Thoracic aorta (tissue), 2 donors: Measurements from ENCODE around the gene RHOJ. TPM values are rescaled to one million over a fixed set of nuclear protein-coding genes. Genes with fewer than 3 reads are reported as not detected.

ENCODE experiments used
- ATAC-seq: fragments of 150-250 bp; one replicate; pipeline ENCODE4 v1.8.0; 2017; ENCODE audit warnings: low read depth; ENCODE audit not compliant: insufficient number of reproducible peaks, low FRiP score
- DNase-seq: peaks from one replicate; pipeline ENCODE4 v3.0.0-alpha.2; 2020; ENCODE audit warnings: low spot score
- H3K27ac ChIP-seq, 2 donors: fragments of 200-600 bp; sonication (generic); 1 replicate in 1 of 2; 2 replicates in 1 of 2; pipeline ENCODE4 v1.5.1; 2016; ENCODE audit warnings: mild to moderate bottlenecking in 2 of 2, moderate library complexity in 2 of 2
- H3K27me3 ChIP-seq: fragments of 200-600 bp; sonication (generic); replicated peaks from 2 replicates; pipeline ENCODE4 v1.6.0; 2016; ENCODE audit warnings: mild to moderate bottlenecking; ENCODE audit not compliant: insufficient read depth
- H3K36me3 ChIP-seq: fragments of 200-600 bp; sonication (generic); one replicate; pipeline ENCODE4 v1.5.1; 2016
- H3K4me1 ChIP-seq, 2 donors: fragments of 200-600 bp; sonication (generic); 1 replicate in 1 of 2; 2 replicates in 1 of 2; pipeline versions ENCODE4 v1.5.1 to v1.6.0; 2016; ENCODE audit warnings: low read depth in 2 of 2, mild to moderate bottlenecking in 1 of 2; ENCODE audit not compliant: control insufficient read depth in 1 of 2
- H3K4me3 ChIP-seq: fragments of 200-600 bp; sonication (generic); 2 replicates; pipeline ENCODE4 v1.5.1; 2016; ENCODE audit warnings: mild to moderate bottlenecking
- H3K9me3 ChIP-seq: fragments of 200-600 bp; sonication (generic); 2 replicates; pipeline ENCODE4 v1.5.1; 2016
- CTCF ChIP-seq: fragments of 200-600 bp; sonication (generic); IDR thresholded peaks from one replicate; pipeline ENCODE4 v1.5.1; 2019; ENCODE audit warnings: antibody characterized with exemption
- total RNA-seq, 2 donors: library from RNA; depleted of rRNA; stranded (reverse); fragments of >200 nt; gene quantifications; one replicate each; pipeline versions ENCODE4 v1.1.0 to v1.2.3, GENCODE V29; 2016

Gene RHOJ
- total RNA-seq, 2 donors from 2014 or later: 7.6 to 23.4 TPM

DNA sequence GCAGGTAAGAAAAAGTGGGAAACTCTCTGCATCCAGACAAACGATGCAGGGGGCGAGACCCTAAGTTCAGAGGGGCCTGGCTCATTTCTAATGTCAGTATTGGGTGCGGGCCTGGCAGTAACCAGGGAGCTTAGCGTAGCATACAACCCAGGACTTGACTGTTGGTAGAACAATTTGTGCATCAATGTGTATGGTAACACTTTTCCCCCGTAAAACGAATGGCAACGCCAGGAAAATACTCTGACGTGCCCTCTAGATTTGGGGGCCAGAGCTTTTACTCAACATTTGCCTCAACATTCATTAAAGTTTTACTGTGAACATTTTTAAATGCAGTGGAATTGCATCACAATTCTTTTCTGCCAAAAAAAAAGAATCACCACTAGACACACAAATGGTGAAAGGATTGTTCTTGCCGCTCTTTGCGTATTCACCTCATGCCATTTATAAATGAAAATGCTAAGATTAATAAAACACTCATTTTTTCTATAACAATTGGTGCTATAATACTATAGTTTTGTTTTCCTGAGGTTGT, 867 bp downstream of the RHOJ start:
- peak overlapping the region; percentile 72 for H3K4me3 ChIP-seq
- peaks cover 2 to 26% of the 10 kb centered on the region in 2 donors for H3K4me1 ChIP-seq
- H3K27ac ChIP-seq: peak overlapping the region; percentile 83 to 87
- ATAC-seq (no peak), DNase-seq (no peak)
- no peak for TF ChIP-seq CTCF
- no peaks in the 10 kb centered on the region for H3K9me3 ChIP-seq
- no peaks in the 10 kb centered on the region for H3K27me3 ChIP-seq
- no peaks in the 10 kb centered on the region for H3K36me3 ChIP-seq

- TF ChIP-seq CTCF: no peak
- H3K4me1 ChIP-seq: peaks cover 2 to 26% of the 10 kb centered on the region in 2 donors
- no peak overlapping the region for H3K27ac ChIP-seq
- ATAC-seq (no peak), DNase-seq (no peak)
- H3K9me3 ChIP-seq: no peaks in the 10 kb centered on the region
- no peaks in the 10 kb centered on the region for H3K36me3 ChIP-seq
- H3K27me3 ChIP-seq: no peaks in the 10 kb centered on the region
- H3K4me3 ChIP-seq: peak overlapping the region; percentile 72
Measured at GRCh38 chr14:63205866-63206265, 1.6 kb downstream of the RHOJ start.

GRCh38 chr14:63209160-63209559, 4.9 kb downstream of the RHOJ start:
- no peaks in the 10 kb centered on the region for H3K9me3 ChIP-seq
- DNase-seq (no peak), ATAC-seq (no peak)
- no peak for TF ChIP-seq CTCF
- H3K4me3 ChIP-seq: no peak overlapping the region
- no peaks in the 10 kb centered on the region for H3K27me3 ChIP-seq
- H3K27ac ChIP-seq: no peak overlapping the region
- peaks cover 2 to 22% of the 10 kb centered on the region in 2 donors for H3K4me1 ChIP-seq
- no peaks in the 10 kb centered on the region for H3K36me3 ChIP-seq

DNA sequence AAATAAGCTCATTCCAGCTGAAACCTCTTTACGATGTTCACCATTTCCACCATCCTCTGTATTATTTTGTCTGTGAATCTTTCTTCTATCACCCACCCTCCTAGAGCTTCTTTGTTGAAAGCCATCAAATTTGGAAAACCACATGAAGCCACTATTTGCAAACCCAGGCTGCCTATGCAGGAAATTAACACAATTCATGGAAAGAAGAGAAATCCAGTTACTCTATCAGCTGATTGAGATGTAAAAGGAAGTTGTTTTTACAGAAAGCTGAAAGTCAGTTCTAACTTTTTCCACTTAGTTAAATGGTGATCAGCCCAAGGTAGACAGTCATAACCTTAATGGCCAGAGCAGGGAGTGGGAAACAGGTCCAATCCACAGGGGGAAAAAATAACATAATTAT, 6.6 kb downstream of the RHOJ start:
- H3K27me3 ChIP-seq: no peaks in the 10 kb centered on the region
- no peak for DNase-seq

GRCh38 chr14:63212209-63212608, 8.0 kb downstream of the RHOJ start:
- Histone ChIP-seq H3K27me3 (no peaks in the 10 kb centered on the region), H3K9me3 (no peaks in the 10 kb centered on the region), H3K36me3 (no peaks in the 10 kb centered on the region), H3K4me1 (peaks cover 0 to 5% of the 10 kb centered on the region in 2 donors), H3K4me3 (no peak overlapping the region), H3K27ac (no peak overlapping the region)
- TF ChIP-seq CTCF: no peak
- no peak for ATAC-seq
- DNase-seq: no peak

More for the DNA sequence above, 6.6 kb downstream of the RHOJ start:
- no peak for ATAC-seq
- peaks cover 2 to 19% of the 10 kb centered on the region in 2 donors for H3K4me1 ChIP-seq
- no peak for TF ChIP-seq CTCF
- no peak overlapping the region for H3K27ac ChIP-seq
- no peak overlapping the region for H3K4me3 ChIP-seq
- H3K9me3 ChIP-seq: no peaks in the 10 kb centered on the region
- H3K36me3 ChIP-seq: no peaks in the 10 kb centered on the region
